Skeletal muscle satellite cell (primary cell): ENCODE results near the gene MYL2.

ENCODE experiments used
- H3K27me3 ChIP-seq: 2 replicates; pipeline ENCODE4 v1.7.0; 2013; ENCODE audit warnings: low read length; ENCODE audit not compliant: control insufficient read depth, insufficient read depth
- H3K36me3 ChIP-seq: 2 replicates; pipeline ENCODE4 v1.7.0; 2013; ENCODE audit warnings: mild to moderate bottlenecking, control low read depth, low read length; ENCODE audit not compliant: insufficient read depth
- H3K4me1 ChIP-seq: 2 replicates; pipeline ENCODE4 v1.7.0; 2013; ENCODE audit warnings: low read length; ENCODE audit not compliant: control insufficient read depth, insufficient read depth
- H3K4me2 ChIP-seq: 2 replicates; pipeline ENCODE4 v1.7.0; 2013; ENCODE audit warnings: mild to moderate bottlenecking, low read length
- H3K4me3 ChIP-seq: 2 replicates; pipeline ENCODE4 v1.7.0; 2013; ENCODE audit warnings: low read length
- H3K9ac ChIP-seq: 2 replicates; pipeline ENCODE4 v1.7.0; 2013; ENCODE audit warnings: mild to moderate bottlenecking, low read depth, low read length, moderate library complexity
- H3K9me3 ChIP-seq: replicated peaks from 2 replicates; pipeline ENCODE4 v1.7.0; 2013; ENCODE audit warnings: mild to moderate bottlenecking, control low read depth, low read length

MYL2 gene

GRCh38 chr12:110940296-110940695 lies 19.9 kb upstream of the MYL2 start:
- no peaks in the 10 kb centered on the region for H3K9me3 ChIP-seq
- no peak overlapping the region for H3K4me3 ChIP-seq
- H3K36me3 ChIP-seq, result no peaks in the 10 kb centered on the region
- no peak overlapping the region for H3K9ac ChIP-seq
- H3K4me1 ChIP-seq, result no peaks in the 10 kb centered on the region
- H3K4me2 ChIP-seq, result no peak overlapping the region
- H3K27me3 ChIP-seq, result peaks cover 3% of the 10 kb centered on the region

- H3K4me3 ChIP-seq, result no peak overlapping the region
- H3K9me3 ChIP-seq, result no peaks in the 10 kb centered on the region
- H3K36me3 ChIP-seq, result no peaks in the 10 kb centered on the region
- no peak overlapping the region for H3K9ac ChIP-seq
- H3K4me1 ChIP-seq, result no peaks in the 10 kb centered on the region
- H3K4me2 ChIP-seq, result no peak overlapping the region
- H3K27me3 ChIP-seq, result peaks cover 5% of the 10 kb centered on the region
Measured at GRCh38 chr12:110937104-110937641, 16.8 kb upstream of the MYL2 start.

GRCh38 chr12:110936367-110937103 lies 16.2 kb upstream of the MYL2 start:
- H3K9ac ChIP-seq, result no peak overlapping the region

GRCh38 chr12:110935588-110935987 lies 15.2 kb upstream of the MYL2 start:
- Histone ChIP-seq H3K9ac (no peak overlapping the region), H3K4me2 (no peak overlapping the region), H3K9me3 (no peaks in the 10 kb centered on the region)

More at GRCh38 chr12:110936367-110937103, 16.2 kb upstream of the MYL2 start:
- Histone ChIP-seq H3K4me1 (no peaks in the 10 kb centered on the region), H3K4me2 (no peak overlapping the region), H3K9me3 (no peaks in the 10 kb centered on the region), H3K4me3 (no peak overlapping the region), H3K27me3 (peaks cover 12% of the 10 kb centered on the region), H3K36me3 (no peaks in the 10 kb centered on the region)

GRCh38 chr12:110934093-110934852 lies 13.9 kb upstream of the MYL2 start:
- Histone ChIP-seq H3K9me3 (no peaks in the 10 kb centered on the region), H3K9ac (no peak overlapping the region), H3K4me3 (no peak overlapping the region)

More at GRCh38 chr12:110935588-110935987, 15.2 kb upstream of the MYL2 start:
- Histone ChIP-seq H3K4me1 (no peaks in the 10 kb centered on the region), H3K27me3 (peaks cover 21% of the 10 kb centered on the region), H3K36me3 (no peaks in the 10 kb centered on the region), H3K4me3 (no peak overlapping the region)

GRCh38 chr12:110933326-110933974 lies 13.1 kb upstream of the MYL2 start:
- Histone ChIP-seq H3K27me3 (peaks cover 28% of the 10 kb centered on the region), H3K9ac (no peak overlapping the region), H3K4me3 (no peak overlapping the region), H3K36me3 (no peaks in the 10 kb centered on the region), H3K9me3 (no peaks in the 10 kb centered on the region), H3K4me1 (no peaks in the 10 kb centered on the region), H3K4me2 (no peak overlapping the region)

More at GRCh38 chr12:110934093-110934852, 13.9 kb upstream of the MYL2 start:
- Histone ChIP-seq H3K36me3 (no peaks in the 10 kb centered on the region), H3K4me1 (no peaks in the 10 kb centered on the region), H3K4me2 (no peak overlapping the region), H3K27me3 (peaks cover 31% of the 10 kb centered on the region)

GRCh38 chr12:110932046-110932445 lies 11.7 kb upstream of the MYL2 start:
- Histone ChIP-seq H3K36me3 (no peaks in the 10 kb centered on the region), H3K4me3 (no peak overlapping the region), H3K4me1 (no peaks in the 10 kb centered on the region), H3K4me2 (no peak overlapping the region), H3K9me3 (no peaks in the 10 kb centered on the region), H3K27me3 (peaks cover 33% of the 10 kb centered on the region), H3K9ac (no peak overlapping the region)

GRCh38 chr12:110931315-110931728 lies 10.9 kb upstream of the MYL2 start:
- no peak overlapping the region for H3K4me3 ChIP-seq
- H3K9me3 ChIP-seq, result no peaks in the 10 kb centered on the region
- no peak overlapping the region for H3K4me2 ChIP-seq
- H3K9ac ChIP-seq, result no peak overlapping the region
- no peaks in the 10 kb centered on the region for H3K36me3 ChIP-seq
- H3K4me1 ChIP-seq, result no peaks in the 10 kb centered on the region
- H3K27me3 ChIP-seq, result peaks cover 37% of the 10 kb centered on the region

GRCh38 chr12:110930348-110931314 lies 10.3 kb upstream of the MYL2 start:
- no peak overlapping the region for H3K4me3 ChIP-seq
- peaks cover 43% of the 10 kb centered on the region for H3K27me3 ChIP-seq
- H3K9ac ChIP-seq, result no peak overlapping the region
- H3K4me1 ChIP-seq, result no peaks in the 10 kb centered on the region
- no peaks in the 10 kb centered on the region for H3K36me3 ChIP-seq
- H3K4me2 ChIP-seq, result no peak overlapping the region
- no peaks in the 10 kb centered on the region for H3K9me3 ChIP-seq

GRCh38 chr12:110929818-110930217 lies 9.4 kb upstream of the MYL2 start:
- Histone ChIP-seq H3K27me3 (peaks cover 43% of the 10 kb centered on the region), H3K36me3 (no peaks in the 10 kb centered on the region), H3K9me3 (no peaks in the 10 kb centered on the region), H3K4me3 (no peak overlapping the region), H3K9ac (no peak overlapping the region), H3K4me2 (no peak overlapping the region), H3K4me1 (no peaks in the 10 kb centered on the region)
